HepG2 (cell line): Measurements from ENCODE around the gene ST6GALNAC6. TPM values are rescaled to one million over a fixed set of nuclear protein-coding genes. Genes with fewer than 3 reads are reported as not detected.

Experiments
- EP300 ChIP-seq, 3 experiments: sonication (generic) in 1 of 3; formaldehyde crosslinking in 1 of 3; IDR thresholded peaks; 2 replicates each; pipeline versions ENCODE4 v1.5.1 to v1.6.1; 2011 to 2020; ENCODE audit warnings: low read depth in 2 of 3, low read length in 2 of 3, borderline replicate concordance in 1 of 3, improper control_type of control experiment in 1 of 3, mild to moderate bottlenecking in 1 of 3, missing genetic modification reagents in 1 of 3, moderate library complexity in 1 of 3
- MYC ChIP-seq: sonication (generic); formaldehyde crosslinking; IDR thresholded peaks from 2 replicates; pipeline ENCODE4 v1.9.0; 2021; ENCODE audit warnings: missing genetic modification reagents, borderline replicate concordance
- NRL ChIP-seq: sonication (generic); formaldehyde crosslinking; IDR thresholded peaks from 2 replicates; pipeline ENCODE4 v1.5.0; 2020; ENCODE audit warnings: missing genetic modification reagents, mild to moderate bottlenecking, moderate library complexity, borderline replicate concordance
- RCOR2 ChIP-seq: IDR thresholded peaks from 2 replicates; pipeline ENCODE4 v1.6.1; 2016; ENCODE audit warnings: missing biosample characterization, missing genetic modification reagents
- REXO4 ChIP-seq: sonication (generic); formaldehyde crosslinking; IDR thresholded peaks from 2 replicates; pipeline ENCODE4 v1.8.0; 2022; ENCODE audit warnings: missing genetic modification reagents, mild to moderate bottlenecking, borderline replicate concordance
- RORA ChIP-seq: sonication (generic); formaldehyde crosslinking; IDR thresholded peaks from 2 replicates; pipeline ENCODE4 v1.5.0; 2020; ENCODE audit warnings: mild to moderate bottlenecking, missing genetic modification reagents, moderate library complexity
- SAP130 ChIP-seq: IDR thresholded peaks from 2 replicates; pipeline ENCODE4 v1.6.1; 2016; ENCODE audit warnings: low read depth
- SMAD9 ChIP-seq: sonication (generic); formaldehyde crosslinking; IDR thresholded peaks from 2 replicates; pipeline ENCODE4 v1.5.1; 2020; ENCODE audit warnings: mild to moderate bottlenecking, missing genetic modification reagents
- ZFX ChIP-seq: sonication (generic); formaldehyde crosslinking; IDR thresholded peaks from 2 replicates; pipeline ENCODE4 v1.4.0; 2020; ENCODE audit warnings: mild to moderate bottlenecking, low read depth, missing genetic modification reagents, moderate library complexity
- ZMYM3 ChIP-seq: sonication (generic); formaldehyde crosslinking; IDR thresholded peaks from 2 replicates; pipeline ENCODE4 v1.5.1; 2020; ENCODE audit warnings: mild to moderate bottlenecking, missing genetic modification reagents
- ZNF230 ChIP-seq: sonication (generic); formaldehyde crosslinking; IDR thresholded peaks from 2 replicates; pipeline ENCODE4 v1.4.0; 2020; ENCODE audit warnings: mild to moderate bottlenecking, missing genetic modification reagents
- ZNF430 ChIP-seq: sonication (generic); formaldehyde crosslinking; IDR thresholded peaks from 2 replicates; pipeline ENCODE4 v1.9.0; 2021; ENCODE audit warnings: mild to moderate bottlenecking, missing genetic modification reagents
- ZSCAN25 ChIP-seq: sonication (generic); formaldehyde crosslinking; IDR thresholded peaks from 2 replicates; pipeline ENCODE4 v1.8.0; 2022; ENCODE audit warnings: mild to moderate bottlenecking, missing genetic modification reagents
- polyA plus RNA-seq, 8 experiments: library from polyadenylated mRNA; depleted of rRNA in 3 of 8; stranded (reverse) in 7 of 8; unstranded in 1 of 8; fragments of >200 nt; fragmentation: Illumina TruSeq in 4 of 8; extraction: Trizol in 4 of 8; gene quantifications; 2 replicates each; pipeline versions ENCODE4 v1.2.1 to v1.2.3, GENCODE V29; 2011 to 2016; ENCODE audit warnings: low read depth in 4 of 8, missing spikeins in 1 of 8, mixed read lengths in 1 of 8; ENCODE audit not compliant: insufficient read depth in 1 of 8
- total RNA-seq, 5 experiments: library from RNA; depleted of rRNA; stranded (reverse); fragments of >200 nt; fragmentation: Illumina TruSeq; extraction: Trizol; gene quantifications; 2 replicates each; pipeline ENCODE4 v1.2.3, GENCODE V29; 2016; ENCODE audit warnings: low read depth in 1 of 5
- TF ChIP-seq, protein P1 (sequence below): sonication (generic); formaldehyde crosslinking; IDR thresholded peaks from 2 replicates; pipeline ENCODE4 v1.8.1; 2023; ENCODE audit warnings: mild to moderate bottlenecking, inconsistent platforms, moderate library complexity, missing genetic modification reagents, borderline replicate concordance
- TF ChIP-seq, protein P2 (sequence below): sonication (generic); formaldehyde crosslinking; IDR thresholded peaks from 2 replicates; pipeline ENCODE4 v1.8.0; 2022; ENCODE audit warnings: missing genetic modification reagents, mild to moderate bottlenecking, moderate library complexity, borderline replicate concordance
- TF ChIP-seq, protein P3 (sequence below): sonication (generic); formaldehyde crosslinking; IDR thresholded peaks from 2 replicates; pipeline ENCODE4 v1.4.0; 2020; ENCODE audit warnings: missing genetic modification reagents
- TF ChIP-seq, protein P4 (sequence below): sonication (generic); formaldehyde crosslinking; IDR thresholded peaks from 2 replicates; pipeline ENCODE4 v1.5.1; 2020; ENCODE audit warnings: mild to moderate bottlenecking, missing genetic modification reagents, moderate library complexity
- TF ChIP-seq, protein P5 (sequence below): sonication (generic); formaldehyde crosslinking; IDR thresholded peaks from 2 replicates; pipeline ENCODE4 v1.4.0; 2020; ENCODE audit warnings: missing genetic modification reagents

The ST6GALNAC6 gene
- total and polyA plus RNA-seq, 2 of the 13 experiments (the other 11 are each of a cell fraction or from before 2014, with no cell fraction given), result 18.5 to 65.4 TPM

DNA sequence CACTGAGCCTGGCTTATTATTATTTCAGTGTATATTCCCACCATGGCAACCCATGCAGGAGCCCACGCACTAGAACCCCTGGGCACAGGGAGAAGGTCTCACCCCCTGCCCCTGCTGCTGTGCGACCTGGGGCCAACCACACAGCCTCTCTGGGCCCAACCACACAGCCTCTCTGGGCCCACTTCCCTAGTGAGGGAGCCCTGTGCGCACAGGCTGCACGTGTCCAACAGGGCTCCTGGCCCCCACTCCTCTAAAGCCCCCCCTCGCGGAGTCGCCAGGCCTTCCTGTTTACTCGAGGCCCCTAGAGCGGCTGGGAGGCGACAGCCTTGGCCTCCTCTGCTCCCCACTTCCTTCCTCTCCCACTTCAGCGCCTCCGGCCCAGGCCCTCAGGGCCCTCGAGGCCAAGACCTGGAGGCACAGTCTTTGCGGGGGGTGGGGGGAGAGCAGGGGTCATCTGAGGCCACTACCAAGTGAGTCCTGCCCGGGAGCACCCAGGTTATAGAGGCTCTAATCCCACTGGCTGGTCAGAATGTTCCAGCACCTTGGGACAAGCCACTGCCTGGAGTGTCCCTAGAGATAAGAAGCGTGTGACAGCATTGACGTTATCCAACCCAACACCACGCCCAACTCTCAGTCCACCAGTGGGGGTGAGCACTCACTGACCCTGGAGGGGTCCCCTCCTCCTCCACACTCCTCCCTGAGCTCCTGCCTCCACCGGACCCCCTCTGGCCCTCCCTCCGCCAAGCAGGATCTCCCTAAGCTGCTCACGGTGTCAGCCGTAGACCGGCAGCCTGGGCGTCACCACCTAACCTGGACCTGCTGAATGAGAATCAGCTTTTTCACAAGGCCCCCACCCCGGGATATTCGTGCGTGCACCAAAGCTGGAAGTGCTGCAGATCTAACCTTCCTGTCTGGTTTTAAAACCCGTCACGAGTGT is 37.1 kb downstream of the ST6GALNAC6 start (continued):
- TF ChIP-seq REXO4 (CRISPR knock-in tag), result no peak
- peak; percentile 94 for TF ChIP-seq ZMYM3 (CRISPR knock-in tag)
- TF ChIP-seq ZNF430 (CRISPR knock-in tag), result 0 out of 2 replicates have a peak, but pooled peaks have one; percentile 33
- TF ChIP-seq, protein P1, sequence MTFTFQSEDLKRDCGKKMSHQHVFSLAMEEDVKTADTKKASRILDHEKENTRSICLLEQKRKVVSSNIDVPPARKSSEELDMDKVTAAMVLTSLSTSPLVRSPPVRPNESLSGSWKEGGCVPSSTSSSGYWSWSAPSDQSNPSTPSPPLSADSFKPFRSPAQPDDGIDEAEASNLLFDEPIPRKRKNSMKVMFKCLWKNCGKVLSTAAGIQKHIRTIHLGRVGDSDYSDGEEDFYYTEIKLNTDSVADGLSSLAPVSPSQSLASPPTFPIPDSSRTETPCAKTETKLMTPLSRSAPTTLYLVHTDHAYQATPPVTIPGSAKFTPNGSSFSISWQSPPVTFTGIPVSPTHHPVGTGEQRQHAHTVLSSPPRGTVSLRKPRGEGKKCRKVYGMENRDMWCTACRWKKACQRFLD, result no peak
- TF ChIP-seq, protein P2, sequence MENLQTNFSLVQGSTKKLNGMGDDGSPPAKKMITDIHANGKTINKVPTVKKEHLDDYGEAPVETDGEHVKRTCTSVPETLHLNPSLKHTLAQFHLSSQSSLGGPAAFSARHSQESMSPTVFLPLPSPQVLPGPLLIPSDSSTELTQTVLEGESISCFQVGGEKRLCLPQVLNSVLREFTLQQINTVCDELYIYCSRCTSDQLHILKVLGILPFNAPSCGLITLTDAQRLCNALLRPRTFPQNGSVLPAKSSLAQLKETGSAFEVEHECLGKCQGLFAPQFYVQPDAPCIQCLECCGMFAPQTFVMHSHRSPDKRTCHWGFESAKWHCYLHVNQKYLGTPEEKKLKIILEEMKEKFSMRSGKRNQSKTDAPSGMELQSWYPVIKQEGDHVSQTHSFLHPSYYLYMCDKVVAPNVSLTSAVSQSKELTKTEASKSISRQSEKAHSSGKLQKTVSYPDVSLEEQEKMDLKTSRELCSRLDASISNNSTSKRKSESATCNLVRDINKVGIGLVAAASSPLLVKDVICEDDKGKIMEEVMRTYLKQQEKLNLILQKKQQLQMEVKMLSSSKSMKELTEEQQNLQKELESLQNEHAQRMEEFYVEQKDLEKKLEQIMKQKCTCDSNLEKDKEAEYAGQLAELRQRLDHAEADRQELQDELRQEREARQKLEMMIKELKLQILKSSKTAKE (CRISPR knock-in tag), result peak; percentile 87
- TF ChIP-seq NRL (CRISPR knock-in tag), result 0 out of 2 replicates have a peak, but pooled peaks have one; percentile 45
- TF ChIP-seq ZFX (CRISPR knock-in tag), result peak; percentile 75
- TF ChIP-seq, protein P3, sequence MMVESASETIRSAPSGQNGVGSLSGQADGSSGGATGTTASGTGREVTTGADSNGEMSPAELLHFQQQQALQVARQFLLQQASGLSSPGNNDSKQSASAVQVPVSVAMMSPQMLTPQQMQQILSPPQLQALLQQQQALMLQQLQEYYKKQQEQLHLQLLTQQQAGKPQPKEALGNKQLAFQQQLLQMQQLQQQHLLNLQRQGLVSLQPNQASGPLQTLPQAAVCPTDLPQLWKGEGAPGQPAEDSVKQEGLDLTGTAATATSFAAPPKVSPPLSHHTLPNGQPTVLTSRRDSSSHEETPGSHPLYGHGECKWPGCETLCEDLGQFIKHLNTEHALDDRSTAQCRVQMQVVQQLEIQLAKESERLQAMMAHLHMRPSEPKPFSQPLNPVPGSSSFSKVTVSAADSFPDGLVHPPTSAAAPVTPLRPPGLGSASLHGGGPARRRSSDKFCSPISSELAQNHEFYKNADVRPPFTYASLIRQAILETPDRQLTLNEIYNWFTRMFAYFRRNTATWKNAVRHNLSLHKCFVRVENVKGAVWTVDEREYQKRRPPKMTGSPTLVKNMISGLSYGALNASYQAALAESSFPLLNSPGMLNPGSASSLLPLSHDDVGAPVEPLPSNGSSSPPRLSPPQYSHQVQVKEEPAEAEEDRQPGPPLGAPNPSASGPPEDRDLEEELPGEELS (CRISPR knock-in tag), result peak; percentile 55; the same call in 1 of the 2 replicates
- TF ChIP-seq, protein P4, sequence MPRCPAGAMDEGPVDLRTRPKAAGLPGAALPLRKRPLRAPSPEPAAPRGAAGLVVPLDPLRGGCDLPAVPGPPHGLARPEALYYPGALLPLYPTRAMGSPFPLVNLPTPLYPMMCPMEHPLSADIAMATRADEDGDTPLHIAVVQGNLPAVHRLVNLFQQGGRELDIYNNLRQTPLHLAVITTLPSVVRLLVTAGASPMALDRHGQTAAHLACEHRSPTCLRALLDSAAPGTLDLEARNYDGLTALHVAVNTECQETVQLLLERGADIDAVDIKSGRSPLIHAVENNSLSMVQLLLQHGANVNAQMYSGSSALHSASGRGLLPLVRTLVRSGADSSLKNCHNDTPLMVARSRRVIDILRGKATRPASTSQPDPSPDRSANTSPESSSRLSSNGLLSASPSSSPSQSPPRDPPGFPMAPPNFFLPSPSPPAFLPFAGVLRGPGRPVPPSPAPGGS (CRISPR knock-in tag), result 0 out of 2 replicates have a peak, but pooled peaks have one; percentile 53
- 0 out of 2 replicates have a peak, but pooled peaks have one; percentile 12 for TF ChIP-seq ZNF230 (CRISPR knock-in tag)
- 0 out of 2 replicates have a peak, but pooled peaks have one; percentile 26 for TF ChIP-seq RCOR2 (CRISPR knock-in tag)
- TF ChIP-seq, protein P5, sequence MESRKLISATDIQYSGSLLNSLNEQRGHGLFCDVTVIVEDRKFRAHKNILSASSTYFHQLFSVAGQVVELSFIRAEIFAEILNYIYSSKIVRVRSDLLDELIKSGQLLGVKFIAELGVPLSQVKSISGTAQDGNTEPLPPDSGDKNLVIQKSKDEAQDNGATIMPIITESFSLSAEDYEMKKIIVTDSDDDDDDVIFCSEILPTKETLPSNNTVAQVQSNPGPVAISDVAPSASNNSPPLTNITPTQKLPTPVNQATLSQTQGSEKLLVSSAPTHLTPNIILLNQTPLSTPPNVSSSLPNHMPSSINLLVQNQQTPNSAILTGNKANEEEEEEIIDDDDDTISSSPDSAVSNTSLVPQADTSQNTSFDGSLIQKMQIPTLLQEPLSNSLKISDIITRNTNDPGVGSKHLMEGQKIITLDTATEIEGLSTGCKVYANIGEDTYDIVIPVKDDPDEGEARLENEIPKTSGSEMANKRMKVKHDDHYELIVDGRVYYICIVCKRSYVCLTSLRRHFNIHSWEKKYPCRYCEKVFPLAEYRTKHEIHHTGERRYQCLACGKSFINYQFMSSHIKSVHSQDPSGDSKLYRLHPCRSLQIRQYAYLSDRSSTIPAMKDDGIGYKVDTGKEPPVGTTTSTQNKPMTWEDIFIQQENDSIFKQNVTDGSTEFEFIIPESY, result peak; percentile 57; the same call in 1 of the 2 replicates
- TF ChIP-seq MYC (CRISPR knock-in tag), result peak; percentile 60; the same call in 1 of the 2 replicates
- TF ChIP-seq RORA, result no peak
- 0 out of 2 replicates have a peak, but pooled peaks have one; percentile 37 for TF ChIP-seq SMAD9 (CRISPR knock-in tag)
- peak in 1 of 2 experiments; percentile 33; a peak in 1 of 4 replicates for TF ChIP-seq EP300 (IDR thresholded peaks at IDR 0.05; ENCODE audit: low read depth in 2 of 2, low read length in 2 of 2)
- no peak for TF ChIP-seq EP300 (CRISPR knock-in tag; IDR thresholded peaks at IDR 0.05; ENCODE audit: borderline replicate concordance)
- TF ChIP-seq ZSCAN25 (CRISPR knock-in tag), result peak; percentile 42; the same call in 1 of the 2 replicates
- TF ChIP-seq SAP130, result peak; percentile 37
